Activated B cell treated with CpG ODN at 0.5 μM for 24 hours (primary cell): ENCODE results near the gene EVA1B. TPM values are rescaled to one million over a fixed set of nuclear protein-coding genes. Genes with fewer than 3 reads are reported as not detected.

Experiments
- ATAC-seq: fragments of 200-7000 bp; cut with Tn5 transposase; one replicate; pipeline ENCODE4 v1.10.0; 2021; ENCODE audit warnings: low read depth, mild to moderate bottlenecking, moderate library complexity
- CTCF ChIA-PET: fragments of 350-600 bp; sonication (Branson Sonifier 250); formaldehyde crosslinking; loops from one replicate; lab custom pipeline; 2021; ENCODE audit warnings: antibody characterized with exemption; lab: Charles Lee
- POLR2A ChIA-PET: fragments of 350-600 bp; sonication (Branson Sonifier 250); formaldehyde crosslinking; loops from one replicate; lab custom pipeline; 2021; ENCODE audit warnings: antibody characterized with exemption; lab: Charles Lee
- DNase-seq: peaks from one replicate; pipeline ENCODE4 v3.0.0; 2022
- H3K27ac Mint-ChIP-seq: one replicate; pipeline ENCODE4 v1.8.0; 2020; ENCODE audit warnings: mixed read lengths
- H3K27me3 Mint-ChIP-seq: one replicate; pipeline ENCODE4 v1.8.0; 2021; ENCODE audit warnings: mixed read lengths
- H3K36me3 Mint-ChIP-seq: one replicate; pipeline ENCODE4 v1.8.0; 2021; ENCODE audit warnings: low read depth, mixed read lengths
- H3K4me1 Mint-ChIP-seq: one replicate; pipeline ENCODE4 v1.8.0; 2021; ENCODE audit warnings: mixed read lengths
- H3K4me3 Mint-ChIP-seq: one replicate; pipeline ENCODE4 v1.8.0; 2020; ENCODE audit warnings: mild to moderate bottlenecking, mixed read lengths
- H3K9me3 Mint-ChIP-seq: one replicate; pipeline ENCODE4 v1.8.0; 2020; ENCODE audit warnings: mixed read lengths
- CTCF ChIP-seq: fragments of 200-600 bp; IDR thresholded peaks from one replicate; pipeline ENCODE4 v1.8.0; 2022; ENCODE audit warnings: antibody characterized with exemption, mild to moderate bottlenecking
- intact Hi-C: fragments of 100-400 bp; cut with micrococcal nuclease; formaldehyde crosslinking; loops from one replicate; pipeline ENCODE4 v1.15.1; 2024
- total RNA-seq: library from RNA; stranded (reverse); gene quantifications from 2 replicates; pipeline ENCODE4 v1.2.3, GENCODE V29; 2022

The EVA1B gene
- total RNA-seq, 1 donor from 2014 or later = 1.2 TPM

DNA sequence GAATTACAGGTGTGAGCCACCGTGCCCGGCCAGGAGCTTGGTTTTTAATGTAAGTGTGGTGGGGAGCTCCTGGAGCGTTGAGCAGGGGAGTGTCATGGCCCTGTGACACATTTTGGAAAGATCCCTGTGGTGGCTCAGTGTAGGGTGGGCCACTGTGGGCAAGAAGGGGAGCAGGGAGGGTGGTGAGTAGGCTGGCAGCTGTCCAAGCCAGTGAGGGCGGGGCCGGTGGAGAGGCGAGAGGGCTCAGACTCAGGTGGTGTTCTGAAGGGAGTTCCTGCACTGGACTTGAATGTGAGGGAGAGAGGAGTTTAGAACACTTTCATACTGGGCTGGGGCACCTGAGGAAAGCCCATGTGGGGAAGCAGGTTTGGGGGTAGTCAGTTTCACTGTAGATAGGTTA is 3.1 kb upstream of the EVA1B start:
- intact Hi-C loops = no loop called here
- ChIA-PET CTCF (no interaction called here), POLR2A (no interaction called here)
- H3K4me3 Mint-ChIP-seq = no peak overlapping the region
- peaks cover 21% of the 10 kb centered on the region for H3K4me1 Mint-ChIP-seq
- TF ChIP-seq CTCF = no peak
- H3K36me3 Mint-ChIP-seq = no peaks in the 10 kb centered on the region
- DNase-seq = no peak
- ATAC-seq = no peak
- H3K27ac Mint-ChIP-seq = no peak overlapping the region
- H3K27me3 Mint-ChIP-seq = peaks cover 24% of the 10 kb centered on the region
- no peaks in the 10 kb centered on the region for H3K9me3 Mint-ChIP-seq

GRCh38 chr1:36324353-36324703 is 883 bp upstream of the EVA1B start:
- DNase-seq = no peak
- Mint-ChIP-seq H3K4me1 (peaks cover 32% of the 10 kb centered on the region), H3K27ac (no peak overlapping the region), H3K4me3 (peak overlapping the region; percentile 76), H3K36me3 (no peaks in the 10 kb centered on the region), H3K27me3 (peaks cover 18% of the 10 kb centered on the region), H3K9me3 (no peaks in the 10 kb centered on the region)
- no peak for TF ChIP-seq CTCF
- ATAC-seq = no peak
- POLR2A ChIA-PET = interaction anchor here (0.7 to 1.6 kb wide), 4 partner anchors 18 to 1241 kb away, joined by 4 to 7 read pairs (median 5); no protein-coding TSS in a partner anchor
- intact Hi-C loops = no loop called here
- CTCF ChIA-PET = interaction anchor here (0.7 kb wide), 1 partner anchor 24 kb away, joined by 3 read pairs; no protein-coding TSS in a partner anchor

DNA sequence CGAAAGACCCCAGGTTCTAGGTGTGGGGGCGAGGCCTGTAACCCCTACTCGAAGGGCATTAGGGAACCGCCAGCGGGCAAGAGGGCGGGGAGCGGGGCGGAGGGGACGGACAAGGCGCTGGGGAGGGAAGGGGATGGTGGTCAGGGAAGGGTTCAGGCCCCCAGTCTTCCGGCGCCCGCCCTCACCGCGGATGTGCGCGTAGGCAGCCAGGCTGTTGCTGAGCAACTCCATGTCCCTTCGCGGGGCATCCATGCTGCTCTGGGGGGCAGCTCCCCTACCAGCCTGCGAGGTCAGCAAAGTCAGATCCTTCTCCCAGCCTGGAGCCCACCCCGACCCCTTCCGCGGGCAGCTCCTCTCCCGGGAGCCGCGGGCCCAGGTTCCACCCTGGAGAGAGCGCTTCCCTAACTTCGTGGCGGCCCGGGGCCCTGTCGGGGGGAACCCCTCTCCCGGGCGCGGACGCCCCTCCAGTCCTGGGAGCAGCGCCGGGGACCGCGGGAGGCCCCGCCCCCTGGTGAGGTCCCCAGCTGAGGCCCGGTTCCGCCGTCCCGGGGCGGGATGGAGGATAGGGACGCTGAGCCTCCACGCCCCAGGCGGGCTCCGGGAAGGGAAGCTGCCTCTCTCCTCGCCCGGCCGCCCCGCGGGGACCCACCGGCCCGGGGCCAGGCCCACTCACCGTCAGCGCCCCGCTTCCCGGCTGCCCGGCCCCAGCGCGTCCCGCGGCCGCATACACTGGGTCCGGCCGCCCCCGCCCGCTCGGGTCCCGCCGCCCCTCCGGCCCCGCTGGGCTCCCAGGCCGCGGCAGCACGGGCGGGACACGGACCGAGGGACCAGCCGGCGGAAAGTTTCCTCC is 434 bp downstream of the EVA1B start:
- ATAC-seq = peak; percentile 41
- Mint-ChIP-seq H3K4me1 (peaks cover 32% of the 10 kb centered on the region), H3K36me3 (no peaks in the 10 kb centered on the region), H3K27ac (no peak overlapping the region), H3K4me3 (peak overlapping the region; percentile 73), H3K9me3 (no peaks in the 10 kb centered on the region), H3K27me3 (peaks cover 18% of the 10 kb centered on the region)
- peak; percentile 40 for DNase-seq
- intact Hi-C loops = no loop called here
- CTCF ChIA-PET = interaction anchor here (0.6 to 1.5 kb wide), 2 partner anchors 46 to 386 kb away, joined by 3 read pairs; no protein-coding TSS in a partner anchor
- POLR2A ChIA-PET = interaction anchor here (0.7 to 2.9 kb wide), 7 partner anchors 9 to 127 kb away, joined by 4 to 10 read pairs (median 5); partner anchors contain the start of genes OSCP1 and SH3D21
- no peak for TF ChIP-seq CTCF

GRCh38 chr1:36322041-36322785 is 1.2 kb downstream of the EVA1B start:
- Mint-ChIP-seq H3K9me3 (no peaks in the 10 kb centered on the region), H3K27ac (no peak overlapping the region), H3K36me3 (no peaks in the 10 kb centered on the region), H3K27me3 (peaks cover 12% of the 10 kb centered on the region), H3K4me1 (peaks cover 32% of the 10 kb centered on the region), H3K4me3 (peak overlapping the region; percentile 73)
- DNase-seq (no peak), ATAC-seq (no peak)
- ChIA-PET CTCF (interaction anchor here (0.6 kb wide), 1 partner anchor 1534 kb away, joined by 3 read pairs; no protein-coding TSS in a partner anchor), POLR2A (interaction anchor here (1.0 to 2.9 kb wide), 6 partner anchors 9 to 128 kb away, joined by 3 to 10 read pairs (median 4); partner anchors contain the start of genes OSCP1 and SH3D21)
- no peak for TF ChIP-seq CTCF
- intact Hi-C loops = no loop called here
